Measurements from ENCODE around the gene ADCY7.
A peak's percentile ranks its signal among the peaks of the same experiment; 100 is the strongest.

Gene ADCY7

DNA sequence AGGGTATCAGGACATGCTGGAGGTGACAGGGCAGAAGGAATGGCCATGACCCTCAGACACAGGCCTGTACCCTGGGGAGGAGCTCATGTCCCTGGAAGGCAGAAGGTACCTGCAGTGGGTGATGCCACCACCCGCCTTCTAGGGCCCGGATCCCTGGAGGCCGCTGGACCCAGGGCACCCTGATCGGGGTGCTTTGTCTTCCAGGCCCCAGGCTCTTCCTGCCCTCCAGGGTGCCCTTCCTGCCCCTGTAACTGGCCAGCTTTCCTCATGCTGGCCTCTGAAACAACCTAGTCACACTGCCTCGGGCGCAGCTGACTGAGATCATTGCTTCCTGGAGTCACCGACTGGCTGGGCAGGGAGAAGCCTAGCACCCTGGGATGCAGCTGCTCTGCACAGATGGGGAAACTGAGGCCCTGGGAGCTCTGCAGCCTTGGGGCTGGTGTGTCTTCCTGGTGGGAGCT is 5.8 kb downstream of the ADCY7 start:
- H3K4me3 ChIP-seq (ENCODE audit: low read depth, low read length) = no peak overlapping the region
- TF ChIP-seq, protein P1, sequence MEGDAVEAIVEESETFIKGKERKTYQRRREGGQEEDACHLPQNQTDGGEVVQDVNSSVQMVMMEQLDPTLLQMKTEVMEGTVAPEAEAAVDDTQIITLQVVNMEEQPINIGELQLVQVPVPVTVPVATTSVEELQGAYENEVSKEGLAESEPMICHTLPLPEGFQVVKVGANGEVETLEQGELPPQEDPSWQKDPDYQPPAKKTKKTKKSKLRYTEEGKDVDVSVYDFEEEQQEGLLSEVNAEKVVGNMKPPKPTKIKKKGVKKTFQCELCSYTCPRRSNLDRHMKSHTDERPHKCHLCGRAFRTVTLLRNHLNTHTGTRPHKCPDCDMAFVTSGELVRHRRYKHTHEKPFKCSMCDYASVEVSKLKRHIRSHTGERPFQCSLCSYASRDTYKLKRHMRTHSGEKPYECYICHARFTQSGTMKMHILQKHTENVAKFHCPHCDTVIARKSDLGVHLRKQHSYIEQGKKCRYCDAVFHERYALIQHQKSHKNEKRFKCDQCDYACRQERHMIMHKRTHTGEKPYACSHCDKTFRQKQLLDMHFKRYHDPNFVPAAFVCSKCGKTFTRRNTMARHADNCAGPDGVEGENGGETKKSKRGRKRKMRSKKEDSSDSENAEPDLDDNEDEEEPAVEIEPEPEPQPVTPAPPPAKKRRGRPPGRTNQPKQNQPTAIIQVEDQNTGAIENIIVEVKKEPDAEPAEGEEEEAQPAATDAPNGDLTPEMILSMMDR (IDR thresholded peaks at IDR 0.05; ENCODE audit: low read depth, low read length, missing control alignments) = no peak
- no peak for DNase-seq (ENCODE audit: low read depth)

DNA sequence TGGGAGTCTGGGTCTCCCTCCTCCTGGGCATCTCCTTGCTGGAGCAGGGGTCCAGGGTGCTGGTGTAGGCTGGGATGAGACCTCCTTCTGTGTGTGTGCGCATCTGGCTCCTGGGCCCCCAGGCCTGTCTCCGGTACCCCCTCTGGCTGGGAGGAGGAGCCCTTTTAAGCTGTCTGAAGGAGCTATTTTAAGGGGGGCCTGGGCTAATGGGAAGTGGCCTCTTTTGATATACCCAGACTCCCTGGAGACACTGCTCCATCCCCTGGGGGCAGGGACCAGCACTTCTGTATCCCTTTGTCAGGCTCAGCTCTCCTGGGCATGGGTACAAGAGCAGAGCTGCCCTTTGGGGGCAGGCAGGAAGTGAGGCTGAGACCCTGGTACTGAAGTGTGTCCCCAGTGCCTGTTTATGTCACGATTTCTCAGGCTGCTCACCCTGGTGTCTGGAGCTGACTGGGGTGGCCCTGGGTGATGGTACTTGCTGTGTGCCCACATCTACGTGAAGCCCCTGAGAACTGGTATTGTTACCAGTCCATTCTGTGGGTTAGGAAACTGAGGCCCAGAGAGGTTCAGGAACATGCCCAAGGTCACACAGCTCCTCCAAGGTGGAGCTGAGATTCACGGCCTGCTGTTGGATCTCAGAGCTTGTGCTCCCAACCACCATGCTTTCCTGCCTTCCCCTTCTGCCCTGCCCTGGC is 6.5 kb downstream of the ADCY7 start:
- H3K4me3 ChIP-seq (ENCODE audit: low read depth, low read length) = no peak overlapping the region
- TF ChIP-seq, protein P1 (IDR thresholded peaks at IDR 0.05; ENCODE audit: low read depth, low read length, missing control alignments) = no peak
- DNase-seq (ENCODE audit: low read depth) = no peak

DNA sequence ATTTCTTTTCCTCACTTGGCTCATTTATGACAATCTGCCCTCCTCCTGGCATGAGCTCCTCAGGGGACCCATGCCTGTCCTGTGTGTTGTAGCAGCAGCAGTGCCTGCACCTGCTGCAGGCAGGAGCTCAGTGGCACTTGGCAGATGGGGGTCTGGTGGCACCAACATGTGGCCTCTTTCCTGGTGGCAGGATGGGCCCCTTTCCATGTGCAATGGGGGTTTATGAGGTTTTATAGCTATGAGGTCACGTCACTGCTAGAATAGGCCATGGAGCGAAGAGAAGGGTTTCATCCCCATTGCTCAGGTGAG is 7.0 kb downstream of the ADCY7 start:
- TF ChIP-seq, protein P1 (IDR thresholded peaks at IDR 0.05; ENCODE audit: low read depth, low read length, missing control alignments) = no peak
- DNase-seq (ENCODE audit: low read depth) = no peak
- no peak overlapping the region for H3K4me3 ChIP-seq (ENCODE audit: low read depth, low read length)

DNA sequence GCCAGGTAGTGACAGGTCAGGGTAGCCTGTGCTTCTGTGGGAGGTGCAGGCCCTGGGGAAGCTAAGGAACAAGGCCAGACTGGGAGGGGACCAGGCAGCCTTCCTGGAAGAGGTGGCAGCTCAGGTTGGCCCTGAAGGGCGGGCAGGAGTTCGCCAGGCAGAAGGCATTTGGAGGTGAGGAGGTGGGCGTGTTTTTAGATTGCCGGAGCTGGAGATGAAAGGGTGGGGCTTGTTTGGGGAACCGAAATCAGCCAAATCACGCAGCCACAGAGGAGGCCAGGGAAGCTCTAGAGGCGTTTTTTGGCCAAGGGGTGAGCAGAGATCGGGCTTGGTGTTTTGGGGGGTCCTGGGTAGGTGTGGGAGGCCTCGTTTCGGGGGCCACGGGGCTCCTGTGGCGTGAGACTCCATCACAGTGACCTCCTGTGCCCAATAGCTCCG is 7.6 kb downstream of the ADCY7 start:
- TF ChIP-seq, protein P1 (IDR thresholded peaks at IDR 0.05; ENCODE audit: low read depth, low read length, missing control alignments) = no peak
- DNase-seq (ENCODE audit: low read depth) = peak; percentile 81
- H3K4me3 ChIP-seq (ENCODE audit: low read depth, low read length) = peak overlapping the region; percentile 80

DNA sequence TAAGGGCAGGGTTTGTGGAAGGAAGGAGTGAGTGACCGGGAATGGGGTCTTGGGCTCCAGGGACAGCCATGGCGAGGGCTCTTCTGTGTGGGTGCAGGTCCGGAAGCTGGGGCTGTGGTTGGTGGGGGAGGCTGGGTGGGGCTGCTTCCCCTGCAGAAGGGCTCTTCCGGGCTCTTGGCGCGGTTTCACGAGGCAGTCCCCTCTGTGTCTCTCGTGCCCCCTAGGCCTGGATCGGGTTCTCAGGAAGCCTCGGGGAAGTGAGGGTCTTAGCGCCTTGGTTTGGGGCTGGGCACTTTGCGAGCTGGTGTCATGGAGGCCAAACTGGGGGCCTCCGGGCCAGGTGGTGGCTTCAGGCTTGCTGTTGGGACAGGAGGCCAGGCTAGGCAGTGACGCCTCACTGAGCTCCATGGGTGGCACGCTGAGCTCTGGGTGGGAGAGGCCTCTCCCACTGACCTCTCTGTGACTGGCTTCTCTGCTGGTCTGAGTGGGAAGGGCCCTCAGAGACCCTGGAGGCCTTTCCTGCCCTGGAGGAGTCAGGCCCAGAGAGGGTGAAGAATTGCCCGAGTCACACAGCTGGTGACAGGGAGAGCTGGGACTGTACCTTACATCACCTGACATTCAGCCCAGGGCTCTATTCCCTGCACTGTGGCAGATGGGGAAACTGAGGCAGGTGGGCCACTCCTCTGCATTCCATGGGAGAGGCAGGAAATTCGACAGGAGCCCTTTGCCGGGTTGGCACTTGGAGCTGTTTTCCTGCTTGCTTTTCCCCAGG is 8.2 kb downstream of the ADCY7 start:
- DNase-seq (ENCODE audit: low read depth) = no peak
- TF ChIP-seq, protein P1 (IDR thresholded peaks at IDR 0.05; ENCODE audit: low read depth, low read length, missing control alignments) = no peak
- peak overlapping the region; percentile 80 for H3K4me3 ChIP-seq (ENCODE audit: low read depth, low read length)

DNA sequence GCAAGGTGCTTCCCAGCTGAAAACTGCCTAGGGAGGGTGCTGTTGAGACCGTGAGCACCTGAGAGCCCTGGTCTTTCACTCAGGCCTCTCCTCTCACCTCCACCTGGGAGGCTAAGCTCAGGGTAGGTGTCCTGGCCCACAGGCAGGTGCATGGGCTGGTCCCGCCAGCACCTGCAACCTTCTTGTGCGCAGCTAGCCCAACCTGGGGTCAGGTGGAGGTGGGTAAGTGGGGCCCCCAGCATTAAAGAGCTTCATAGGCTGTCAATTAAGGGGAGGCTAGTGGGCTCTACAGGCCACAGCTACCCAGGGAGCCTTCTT is 8.7 kb downstream of the ADCY7 start:
- TF ChIP-seq, protein P1 (IDR thresholded peaks at IDR 0.05; ENCODE audit: low read depth, low read length, missing control alignments) = no peak
- peak overlapping the region; percentile 80 for H3K4me3 ChIP-seq (ENCODE audit: low read depth, low read length)
- DNase-seq (ENCODE audit: low read depth) = no peak

Measured in GM12864 (cell line).